ENCODE results near the gene RTKN. TPM values are rescaled to one million over a fixed set of nuclear protein-coding genes. Genes with fewer than 3 reads are reported as not detected.

RTKN gene
- total RNA-seq, 1 experiment from 2014 or later = 94.0 TPM

DNA sequence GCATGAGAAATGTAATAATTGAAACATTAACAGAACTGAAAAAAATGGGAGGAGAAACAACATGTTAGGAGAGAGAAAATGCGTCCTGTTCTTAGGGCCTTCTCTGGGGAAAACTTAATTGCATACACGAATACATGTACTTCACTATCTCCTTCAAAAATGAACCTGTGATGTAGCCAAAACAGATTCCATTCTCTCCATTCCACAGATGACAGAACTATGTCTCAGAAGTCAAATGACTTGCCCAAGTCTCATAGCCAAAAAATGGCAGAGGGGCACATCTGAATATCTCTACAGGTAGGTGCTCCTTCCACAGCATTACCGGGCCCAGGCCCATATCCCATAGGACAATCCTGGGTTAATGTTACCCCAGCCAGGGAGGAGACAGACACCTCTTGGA, 57.7 kb downstream of the RTKN start:
- Histone ChIP-seq H3K79me2 (ENCODE audit: insufficient read depth, low read length) (peaks cover 65% of the 10 kb centered on the region), H3K27me3 (ENCODE audit: insufficient read depth, low read length) (no peaks in the 10 kb centered on the region), H3K9me2 (ENCODE audit: insufficient read depth) (no peaks in the 10 kb centered on the region), H3K9ac (ENCODE audit: low read length) (no peak overlapping the region), H2AFZ (ENCODE audit: low read depth, low read length, poor library complexity, severe bottlenecking) (no peak overlapping the region), H3K9me3 (ENCODE audit: control insufficient read depth in 1 of 2, insufficient read depth in 1 of 2, low read depth in 1 of 2, low read length in 2 of 2) (no peaks in the 10 kb centered on the region), H3K36me3 (ENCODE audit: control insufficient read depth in 1 of 2, insufficient read depth in 2 of 2, low read length in 2 of 2) (no peaks in the 10 kb centered on the region), H4K20me1 (ENCODE audit: insufficient read depth) (no peaks in the 10 kb centered on the region), H3K4me3 (replicated peaks in 1 of 2; ENCODE audit: low read depth in 1 of 2, low read length in 2 of 2) (no peak overlapping the region), H3K4me2 (ENCODE audit: low read length) (no peak overlapping the region), H3K4me1 (ENCODE audit: control insufficient read depth in 1 of 2, insufficient read depth in 2 of 2, low read length in 2 of 2) (peaks cover 4 to 10% of the 10 kb centered on the region in 2 experiments; a peak in 3 of 4 replicates), H3K27ac (ENCODE audit: low read depth, low read length) (no peak overlapping the region)
- TF ChIP-seq TCF7L2 (IDR thresholded peaks at IDR 0.05; ENCODE audit: borderline replicate concordance, extremely low read depth, insufficient read depth, insufficient read length) = no peak
- TF ChIP-seq, protein P1, sequence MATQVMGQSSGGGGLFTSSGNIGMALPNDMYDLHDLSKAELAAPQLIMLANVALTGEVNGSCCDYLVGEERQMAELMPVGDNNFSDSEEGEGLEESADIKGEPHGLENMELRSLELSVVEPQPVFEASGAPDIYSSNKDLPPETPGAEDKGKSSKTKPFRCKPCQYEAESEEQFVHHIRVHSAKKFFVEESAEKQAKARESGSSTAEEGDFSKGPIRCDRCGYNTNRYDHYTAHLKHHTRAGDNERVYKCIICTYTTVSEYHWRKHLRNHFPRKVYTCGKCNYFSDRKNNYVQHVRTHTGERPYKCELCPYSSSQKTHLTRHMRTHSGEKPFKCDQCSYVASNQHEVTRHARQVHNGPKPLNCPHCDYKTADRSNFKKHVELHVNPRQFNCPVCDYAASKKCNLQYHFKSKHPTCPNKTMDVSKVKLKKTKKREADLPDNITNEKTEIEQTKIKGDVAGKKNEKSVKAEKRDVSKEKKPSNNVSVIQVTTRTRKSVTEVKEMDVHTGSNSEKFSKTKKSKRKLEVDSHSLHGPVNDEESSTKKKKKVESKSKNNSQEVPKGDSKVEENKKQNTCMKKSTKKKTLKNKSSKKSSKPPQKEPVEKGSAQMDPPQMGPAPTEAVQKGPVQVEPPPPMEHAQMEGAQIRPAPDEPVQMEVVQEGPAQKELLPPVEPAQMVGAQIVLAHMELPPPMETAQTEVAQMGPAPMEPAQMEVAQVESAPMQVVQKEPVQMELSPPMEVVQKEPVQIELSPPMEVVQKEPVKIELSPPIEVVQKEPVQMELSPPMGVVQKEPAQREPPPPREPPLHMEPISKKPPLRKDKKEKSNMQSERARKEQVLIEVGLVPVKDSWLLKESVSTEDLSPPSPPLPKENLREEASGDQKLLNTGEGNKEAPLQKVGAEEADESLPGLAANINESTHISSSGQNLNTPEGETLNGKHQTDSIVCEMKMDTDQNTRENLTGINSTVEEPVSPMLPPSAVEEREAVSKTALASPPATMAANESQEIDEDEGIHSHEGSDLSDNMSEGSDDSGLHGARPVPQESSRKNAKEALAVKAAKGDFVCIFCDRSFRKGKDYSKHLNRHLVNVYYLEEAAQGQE (IDR thresholded peaks at IDR 0.05; ENCODE audit: low read depth) = no peak
- no peak for TF ChIP-seq SIN3A (IDR thresholded peaks at IDR 0.05; ENCODE audit: low read depth)
- TF ChIP-seq, protein P2, sequence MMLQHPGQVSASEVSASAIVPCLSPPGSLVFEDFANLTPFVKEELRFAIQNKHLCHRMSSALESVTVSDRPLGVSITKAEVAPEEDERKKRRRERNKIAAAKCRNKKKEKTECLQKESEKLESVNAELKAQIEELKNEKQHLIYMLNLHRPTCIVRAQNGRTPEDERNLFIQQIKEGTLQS (IDR thresholded peaks at IDR 0.05) = no peak
- no peak for TF ChIP-seq EGR1 (IDR thresholded peaks at IDR 0.05; ENCODE audit: low read depth)
- TF ChIP-seq ZFX (IDR thresholded peaks at IDR 0.05) = no peak
- TF ChIP-seq POLR2A (IDR thresholded peaks at IDR 0.05; ENCODE audit: borderline replicate concordance, extremely low read depth, insufficient read depth, insufficient read length) = no peak
- TF ChIP-seq YY1 (IDR thresholded peaks at IDR 0.05; ENCODE audit: extremely low read depth, insufficient replicate concordance, low read depth, low read length) = no peak
- no peak for TF ChIP-seq EZH2phosphoT487 (IDR thresholded peaks at IDR 0.05; ENCODE audit: borderline replicate concordance)
- TF ChIP-seq CBX3 (IDR thresholded peaks at IDR 0.05; ENCODE audit: low read depth) = no peak
- TF ChIP-seq, protein P3, sequence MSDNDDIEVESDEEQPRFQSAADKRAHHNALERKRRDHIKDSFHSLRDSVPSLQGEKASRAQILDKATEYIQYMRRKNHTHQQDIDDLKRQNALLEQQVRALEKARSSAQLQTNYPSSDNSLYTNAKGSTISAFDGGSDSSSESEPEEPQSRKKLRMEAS (IDR thresholded peaks at IDR 0.05) = no peak
- TF ChIP-seq, protein P4, sequence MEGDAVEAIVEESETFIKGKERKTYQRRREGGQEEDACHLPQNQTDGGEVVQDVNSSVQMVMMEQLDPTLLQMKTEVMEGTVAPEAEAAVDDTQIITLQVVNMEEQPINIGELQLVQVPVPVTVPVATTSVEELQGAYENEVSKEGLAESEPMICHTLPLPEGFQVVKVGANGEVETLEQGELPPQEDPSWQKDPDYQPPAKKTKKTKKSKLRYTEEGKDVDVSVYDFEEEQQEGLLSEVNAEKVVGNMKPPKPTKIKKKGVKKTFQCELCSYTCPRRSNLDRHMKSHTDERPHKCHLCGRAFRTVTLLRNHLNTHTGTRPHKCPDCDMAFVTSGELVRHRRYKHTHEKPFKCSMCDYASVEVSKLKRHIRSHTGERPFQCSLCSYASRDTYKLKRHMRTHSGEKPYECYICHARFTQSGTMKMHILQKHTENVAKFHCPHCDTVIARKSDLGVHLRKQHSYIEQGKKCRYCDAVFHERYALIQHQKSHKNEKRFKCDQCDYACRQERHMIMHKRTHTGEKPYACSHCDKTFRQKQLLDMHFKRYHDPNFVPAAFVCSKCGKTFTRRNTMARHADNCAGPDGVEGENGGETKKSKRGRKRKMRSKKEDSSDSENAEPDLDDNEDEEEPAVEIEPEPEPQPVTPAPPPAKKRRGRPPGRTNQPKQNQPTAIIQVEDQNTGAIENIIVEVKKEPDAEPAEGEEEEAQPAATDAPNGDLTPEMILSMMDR (IDR thresholded peaks at IDR 0.05 in 2 of 3, conservative IDR thresholded peaks at IDR 0.05 in 1 of 3; ENCODE audit: borderline replicate concordance in 1 of 3, insufficient read depth in 1 of 3, low read depth in 2 of 3, low read length in 2 of 3) = no peak
- no peak for TF ChIP-seq RAD21 (IDR thresholded peaks at IDR 0.05; ENCODE audit: low read depth)
- no peak for TF ChIP-seq CEBPB (IDR thresholded peaks at IDR 0.05; ENCODE audit: low read depth)
- no peak for TF ChIP-seq ELF1 (IDR thresholded peaks at IDR 0.05; ENCODE audit: borderline replicate concordance, low read depth)
- intact Hi-C loops (cut with micrococcal nuclease) = no loop called here
- DNase-seq (ENCODE audit: low read depth, low spot score) (no peak), ATAC-seq (no peak)
- ChIA-PET POLR2A (no interaction called here), RAD21 (ENCODE audit: low non-redundant PET in 1 of 2, low total read pairs in 2 of 2, uncharacterized antibody in 2 of 2, unreplicated experiment in 2 of 2) (no interaction called here), CTCF (no interaction called here)
- no TSS peak for BruUV-seq (replicated peaks)
